ENCODE results near the gene EIF2S3. TPM values are rescaled to one million over a fixed set of nuclear protein-coding genes. Genes with fewer than 3 reads are reported as not detected.

Gene EIF2S3
- total RNA-seq, 1 donor from 2014 or later, result 142 TPM

Other genes starting within 250 kb of the EIF2S3 start
- 18.4 TPM for gene APOO, start 147.0 kb upstream of the EIF2S3 start, total RNA-seq
- gene CXorf58, start 146.9 kb upstream of the EIF2S3 start, total RNA-seq, result not detected
- 2.1 TPM for gene KLHL15, start 27.8 kb upstream of the EIF2S3 start, total RNA-seq
- 28.4 TPM for gene ZFX, start 94.8 kb downstream of the EIF2S3 start, total RNA-seq